A549 (cell line): Measurements from ENCODE around the gene LAMA3. TPM values are rescaled to one million over a fixed set of nuclear protein-coding genes. Genes with fewer than 3 reads are reported as not detected.

Source experiments
- ATAC-seq, 2 experiments: fragments of 200-7000 bp in 1 of 2; fragments of >200 bp in 1 of 2; cut with Nextera tagmentation in 1 of 2; cut with Tn5 transposase in 1 of 2; 3 replicates each; pipeline versions ENCODE4 v1.8.0 to v1.9.1; 2018 to 2020; ENCODE audit warnings: mild to moderate bottlenecking in 1 of 2, moderate library complexity in 1 of 2
- CTCF ChIA-PET: fragments of 300-600 bp; sonication (Branson Sonifier 250); formaldehyde crosslinking; extraction: SDS; loops from one replicate; lab custom pipeline; 2021; ENCODE audit warnings: antibody characterized with exemption, inconsistent platforms; lab: Yijun Ruan, JAX
- POLR2A ChIA-PET: fragments of 350-600 bp; formaldehyde crosslinking; extraction: SDS; loops from one replicate; lab custom pipeline; 2021; ENCODE audit warnings: antibody characterized with exemption, inconsistent platforms; lab: Yijun Ruan, JAX
- DNase-seq, 2 experiments: peaks; one replicate each; pipeline versions ENCODE4 v3.0.0 to v3.0.0-alpha.2; 2011 to 2016; ENCODE audit warnings: low read depth in 1 of 2, low spot score in 1 of 2
- FAIRE-seq: peaks from 2 replicates; lab custom pipeline; 2011; peaks lifted over from hg19 to GRCh38; lab: Jason Lieb, UNC
- H3K27ac ChIP-seq, 2 experiments: fragments of >200 bp; sonication (Bioruptor Twin); formaldehyde crosslinking; 3 replicates each; pipeline ENCODE4 v1.5.1; 2016 to 2017
- H3K4me1 ChIP-seq: fragments of >200 bp; sonication (Bioruptor Twin); formaldehyde crosslinking; 3 replicates; pipeline ENCODE4 v1.6.1; 2016
- H3K4me2 ChIP-seq: fragments of >200 bp; sonication (Bioruptor Twin); formaldehyde crosslinking; 3 replicates; pipeline ENCODE4 v1.6.1; 2016
- H3K4me3 ChIP-seq: fragments of >200 bp; sonication (Bioruptor Twin); formaldehyde crosslinking; 3 replicates; pipeline ENCODE4 v1.5.1; 2016
- H3K9me3 ChIP-seq: fragments of >200 bp; sonication (Bioruptor Twin); formaldehyde crosslinking; 3 replicates; pipeline ENCODE4 v1.6.1; 2016
- ATOH8 ChIP-seq: fragments of 250-450 bp; sonication (Bioruptor Pico); IDR thresholded peaks from 2 replicates; pipeline ENCODE4 v1.5.0; 2020; ENCODE audit warnings: low read depth, mild to moderate bottlenecking, moderate library complexity
- BHLHE40 ChIP-seq: IDR thresholded peaks from 2 replicates; pipeline ENCODE4 v1.6.1; 2012; ENCODE audit warnings: low read depth, low read length, inconsistent platforms
- CBX2 ChIP-seq: fragments of 200-600 bp; sonication (generic); IDR thresholded peaks from 2 replicates; pipeline ENCODE4 v1.6.1; 2016; ENCODE audit warnings: low read depth, mild to moderate bottlenecking, borderline replicate concordance
- CBX8 ChIP-seq: fragments of 200-600 bp; sonication (generic); IDR thresholded peaks from 2 replicates; pipeline ENCODE4 v1.6.1; 2016
- CEBPB ChIP-seq, 2 experiments: fragments of >200 bp in 1 of 2; sonication (Bioruptor Twin) in 1 of 2; formaldehyde crosslinking in 1 of 2; IDR thresholded peaks; 2 replicates each; pipeline ENCODE4 v1.6.1; 2012 to 2016
- CHD4 ChIP-seq: fragments of 200-600 bp; sonication (generic); IDR thresholded peaks from 2 replicates; pipeline ENCODE4 v1.6.1; 2016; ENCODE audit warnings: antibody characterized with exemption, mild to moderate bottlenecking, borderline replicate concordance
- ESRRA ChIP-seq: fragments of 150-350 bp; IDR thresholded peaks from 2 replicates; pipeline ENCODE4 v1.6.1; 2014; ENCODE audit warnings: mild to moderate bottlenecking, low read length, borderline replicate concordance
- FOSB ChIP-seq: fragments of 250-450 bp; sonication (Bioruptor Pico); IDR thresholded peaks from 2 replicates; pipeline ENCODE4 v1.5.0; 2020; ENCODE audit warnings: mild to moderate bottlenecking, moderate library complexity
- HEYL ChIP-seq: fragments of 250-450 bp; sonication (Bioruptor Pico); IDR thresholded peaks from 2 replicates; pipeline ENCODE4 v1.8.0; 2021; ENCODE audit warnings: mild to moderate bottlenecking, moderate library complexity
- HOXB13 ChIP-seq: fragments of 250-450 bp; sonication (Bioruptor Pico); IDR thresholded peaks from 2 replicates; pipeline ENCODE4 v1.5.0; 2020; ENCODE audit warnings: low read depth, mild to moderate bottlenecking, moderate library complexity
- HOXB5 ChIP-seq: fragments of 250-450 bp; sonication (Bioruptor Pico); IDR thresholded peaks from 2 replicates; pipeline ENCODE4 v1.5.0; 2020; ENCODE audit warnings: mild to moderate bottlenecking, moderate library complexity
- JUN ChIP-seq, 2 experiments: fragments of >200 bp; sonication (Bioruptor Twin); formaldehyde crosslinking; IDR thresholded peaks; 2 replicates in 1 of 2; 3 replicates in 1 of 2; pipeline ENCODE4 v1.6.1; 2016 to 2017
- KDM1A ChIP-seq: fragments of 200-600 bp; sonication (generic); IDR thresholded peaks from 2 replicates; pipeline ENCODE4 v1.6.1; 2016; ENCODE audit warnings: low read depth, mild to moderate bottlenecking
- KDM5A ChIP-seq: fragments of 200-600 bp; sonication (generic); IDR thresholded peaks from 2 replicates; pipeline ENCODE4 v1.6.1; 2016; ENCODE audit warnings: antibody characterized with exemption, mild to moderate bottlenecking
- MAFK ChIP-seq: fragments of 450-650 bp; IDR thresholded peaks from 2 replicates; pipeline ENCODE4 v1.6.1; 2014; ENCODE audit not compliant: partially characterized antibody
- MAZ ChIP-seq: fragments of 150-350 bp; IDR thresholded peaks from 2 replicates; pipeline ENCODE4 v1.6.1; 2014; ENCODE audit warnings: antibody characterized with exemption, low read depth, low read length, borderline replicate concordance
- MYC ChIP-seq: IDR thresholded peaks from 2 replicates; pipeline ENCODE4 v1.6.1; 2012; ENCODE audit warnings: mild to moderate bottlenecking, inconsistent platforms, low read length, improper control_type of control experiment, borderline replicate concordance
- NFE2L2 ChIP-seq: fragments of 150-350 bp; conservative IDR thresholded peaks from 2 replicates; pipeline ENCODE4 v1.6.1; 2014; ENCODE audit warnings: low read length
- PHF8 ChIP-seq: fragments of 200-600 bp; sonication (generic); IDR thresholded peaks from 2 replicates; pipeline ENCODE4 v1.6.1; 2016; ENCODE audit warnings: low read depth, mild to moderate bottlenecking, antibody characterized with exemption, moderate library complexity, borderline replicate concordance
- POLR2AphosphoS2 ChIP-seq: conservative IDR thresholded peaks from 2 replicates; pipeline ENCODE4 v1.6.1; 2012; ENCODE audit warnings: low read length, improper control_type of control experiment, inconsistent platforms
- SREBF2 ChIP-seq: fragments of 450-650 bp; IDR thresholded peaks from 2 replicates; pipeline ENCODE4 v1.6.1; 2014; ENCODE audit warnings: mild to moderate bottlenecking, moderate library complexity
- TFCP2L1 ChIP-seq: fragments of 250-450 bp; sonication (Bioruptor Pico); IDR thresholded peaks from 2 replicates; pipeline ENCODE4 v1.5.0; 2021; ENCODE audit warnings: mild to moderate bottlenecking
- ZC3H11A ChIP-seq: fragments of 450-650 bp; IDR thresholded peaks from 2 replicates; pipeline ENCODE4 v1.6.1; 2014; ENCODE audit warnings: antibody characterized with exemption, mild to moderate bottlenecking
- WGBS: methylation state at CpG from one replicate; pipeline ENCODE4 v1.1.6; 2017; ENCODE audit errors: missing lambda C conversion rate; 5-methylcytosine and 5-hydroxymethylcytosine counted together
- polyA plus RNA-seq, 4 experiments: library from polyadenylated mRNA; depleted of rRNA in 3 of 4; stranded (reverse); fragments of >200 nt; fragmentation: RNase III in 1 of 4; extraction: RNeasy Plus Mini Kit Qiagen cat#74134 plus additional on column Dnase treatment in 1 of 4; gene quantifications; 2 replicates in 3 of 4; 3 replicates in 1 of 4; pipeline ENCODE4 v1.2.3, GENCODE V29; 2011 to 2017
- TF ChIP-seq, protein P1 (sequence below): fragments of >200 bp; sonication (Bioruptor Twin); formaldehyde crosslinking; IDR thresholded peaks from 3 replicates; pipeline ENCODE4 v1.5.1; 2016
- TF ChIP-seq, protein P2 (sequence below): fragments of 200-600 bp; sonication (generic); IDR thresholded peaks from 2 replicates; pipeline ENCODE4 v1.6.1; 2016; ENCODE audit warnings: antibody characterized with exemption, mild to moderate bottlenecking, moderate library complexity

LAMA3 gene
- polyA plus RNA-seq, 2 of the 4 experiments (the other 2 are of a cell fraction) = 18.2 to 31.0 TPM

DNA sequence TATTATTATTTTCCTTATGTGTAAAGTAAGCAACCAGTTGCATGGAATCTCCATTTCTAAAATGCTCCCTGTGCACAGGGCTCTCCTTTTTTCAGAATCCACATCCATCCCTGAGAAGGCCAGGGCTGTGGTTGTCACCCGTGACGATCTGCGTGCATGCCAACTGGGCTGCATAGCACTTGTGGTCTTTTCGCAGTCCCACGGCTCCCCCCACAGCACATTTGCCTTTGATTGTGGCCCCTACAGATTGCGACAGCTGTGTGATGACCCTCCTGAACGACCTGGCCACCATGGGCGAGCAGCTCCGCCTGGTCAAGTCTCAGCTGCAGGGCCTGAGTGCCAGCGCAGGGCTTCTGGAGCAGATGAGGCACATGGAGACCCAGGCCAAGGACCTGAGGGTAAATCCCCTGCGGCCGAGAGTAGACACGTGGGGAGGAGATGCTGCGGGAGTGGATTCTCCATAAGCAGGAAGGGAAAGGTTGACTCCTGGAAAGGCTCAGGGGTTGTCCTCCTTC, 205.5 kb downstream of the LAMA3 start:
- FAIRE-seq (no peak), ATAC-seq (no peak), DNase-seq (no peak)
- Histone ChIP-seq H3K4me3 (no peak overlapping the region), H3K4me2 (no peak overlapping the region), H3K4me1 (no peaks in the 10 kb centered on the region), H3K27ac (no peak overlapping the region), H3K9me3 (no peaks in the 10 kb centered on the region)
- CTCF ChIA-PET = no interaction called here
- TF ChIP-seq NFE2L2 = no peak
- no peak for TF ChIP-seq CEBPB (IDR thresholded peaks at IDR 0.05)
- no peak for TF ChIP-seq HOXB5 (CRISPR knock-in tag)
- no peak for TF ChIP-seq KDM1A
- no peak for TF ChIP-seq PHF8
- no peak for TF ChIP-seq CBX8
- TF ChIP-seq BHLHE40 = no peak
- no peak for TF ChIP-seq JUN (IDR thresholded peaks at IDR 0.05)
- TF ChIP-seq MAFK = no peak
- POLR2A ChIA-PET = no interaction called here
- WGBS = 98% methylated on average over 4 of the region's 14 CpGs

GRCh38 chr18:23897291-23897690, 208.0 kb downstream of the LAMA3 start:
- CTCF ChIA-PET = interaction anchor here (0.7 to 2.0 kb wide), 2 partner anchors 10 to 21 kb away, joined by 3 to 7 read pairs; no protein-coding TSS in a partner anchor
- Histone ChIP-seq H3K4me3 (no peak overlapping the region), H3K9me3 (no peaks in the 10 kb centered on the region), H3K27ac (no peak overlapping the region), H3K4me1 (no peaks in the 10 kb centered on the region), H3K4me2 (no peak overlapping the region)
- FAIRE-seq (no peak), ATAC-seq (no peak), DNase-seq (no peak)
- TF ChIP-seq CEBPB (IDR thresholded peaks at IDR 0.05) (no peak), NFE2L2 (no peak), TFCP2L1 (CRISPR knock-in tag) (no peak), ESRRA (no peak), SREBF2 (no peak), HOXB13 (CRISPR knock-in tag) (no peak), MAZ (no peak), CHD4 (no peak), JUN (IDR thresholded peaks at IDR 0.05) (no peak), ATOH8 (CRISPR knock-in tag) (no peak), POLR2AphosphoS2 (no peak), ZC3H11A (no peak), HEYL (CRISPR knock-in tag) (no peak), CBX2 (no peak), MYC (no peak), PHF8 (no peak), FOSB (no peak), KDM5A (no peak)
- TF ChIP-seq, protein P1, sequence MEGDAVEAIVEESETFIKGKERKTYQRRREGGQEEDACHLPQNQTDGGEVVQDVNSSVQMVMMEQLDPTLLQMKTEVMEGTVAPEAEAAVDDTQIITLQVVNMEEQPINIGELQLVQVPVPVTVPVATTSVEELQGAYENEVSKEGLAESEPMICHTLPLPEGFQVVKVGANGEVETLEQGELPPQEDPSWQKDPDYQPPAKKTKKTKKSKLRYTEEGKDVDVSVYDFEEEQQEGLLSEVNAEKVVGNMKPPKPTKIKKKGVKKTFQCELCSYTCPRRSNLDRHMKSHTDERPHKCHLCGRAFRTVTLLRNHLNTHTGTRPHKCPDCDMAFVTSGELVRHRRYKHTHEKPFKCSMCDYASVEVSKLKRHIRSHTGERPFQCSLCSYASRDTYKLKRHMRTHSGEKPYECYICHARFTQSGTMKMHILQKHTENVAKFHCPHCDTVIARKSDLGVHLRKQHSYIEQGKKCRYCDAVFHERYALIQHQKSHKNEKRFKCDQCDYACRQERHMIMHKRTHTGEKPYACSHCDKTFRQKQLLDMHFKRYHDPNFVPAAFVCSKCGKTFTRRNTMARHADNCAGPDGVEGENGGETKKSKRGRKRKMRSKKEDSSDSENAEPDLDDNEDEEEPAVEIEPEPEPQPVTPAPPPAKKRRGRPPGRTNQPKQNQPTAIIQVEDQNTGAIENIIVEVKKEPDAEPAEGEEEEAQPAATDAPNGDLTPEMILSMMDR = no peak
- TF ChIP-seq, protein P2, sequence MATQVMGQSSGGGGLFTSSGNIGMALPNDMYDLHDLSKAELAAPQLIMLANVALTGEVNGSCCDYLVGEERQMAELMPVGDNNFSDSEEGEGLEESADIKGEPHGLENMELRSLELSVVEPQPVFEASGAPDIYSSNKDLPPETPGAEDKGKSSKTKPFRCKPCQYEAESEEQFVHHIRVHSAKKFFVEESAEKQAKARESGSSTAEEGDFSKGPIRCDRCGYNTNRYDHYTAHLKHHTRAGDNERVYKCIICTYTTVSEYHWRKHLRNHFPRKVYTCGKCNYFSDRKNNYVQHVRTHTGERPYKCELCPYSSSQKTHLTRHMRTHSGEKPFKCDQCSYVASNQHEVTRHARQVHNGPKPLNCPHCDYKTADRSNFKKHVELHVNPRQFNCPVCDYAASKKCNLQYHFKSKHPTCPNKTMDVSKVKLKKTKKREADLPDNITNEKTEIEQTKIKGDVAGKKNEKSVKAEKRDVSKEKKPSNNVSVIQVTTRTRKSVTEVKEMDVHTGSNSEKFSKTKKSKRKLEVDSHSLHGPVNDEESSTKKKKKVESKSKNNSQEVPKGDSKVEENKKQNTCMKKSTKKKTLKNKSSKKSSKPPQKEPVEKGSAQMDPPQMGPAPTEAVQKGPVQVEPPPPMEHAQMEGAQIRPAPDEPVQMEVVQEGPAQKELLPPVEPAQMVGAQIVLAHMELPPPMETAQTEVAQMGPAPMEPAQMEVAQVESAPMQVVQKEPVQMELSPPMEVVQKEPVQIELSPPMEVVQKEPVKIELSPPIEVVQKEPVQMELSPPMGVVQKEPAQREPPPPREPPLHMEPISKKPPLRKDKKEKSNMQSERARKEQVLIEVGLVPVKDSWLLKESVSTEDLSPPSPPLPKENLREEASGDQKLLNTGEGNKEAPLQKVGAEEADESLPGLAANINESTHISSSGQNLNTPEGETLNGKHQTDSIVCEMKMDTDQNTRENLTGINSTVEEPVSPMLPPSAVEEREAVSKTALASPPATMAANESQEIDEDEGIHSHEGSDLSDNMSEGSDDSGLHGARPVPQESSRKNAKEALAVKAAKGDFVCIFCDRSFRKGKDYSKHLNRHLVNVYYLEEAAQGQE = no peak
- WGBS = 94% methylated on average over 1 of the region's 1 CpG
- POLR2A ChIA-PET = no interaction called here
